ENCODE measurements around the gene APCDD1.

DNA sequence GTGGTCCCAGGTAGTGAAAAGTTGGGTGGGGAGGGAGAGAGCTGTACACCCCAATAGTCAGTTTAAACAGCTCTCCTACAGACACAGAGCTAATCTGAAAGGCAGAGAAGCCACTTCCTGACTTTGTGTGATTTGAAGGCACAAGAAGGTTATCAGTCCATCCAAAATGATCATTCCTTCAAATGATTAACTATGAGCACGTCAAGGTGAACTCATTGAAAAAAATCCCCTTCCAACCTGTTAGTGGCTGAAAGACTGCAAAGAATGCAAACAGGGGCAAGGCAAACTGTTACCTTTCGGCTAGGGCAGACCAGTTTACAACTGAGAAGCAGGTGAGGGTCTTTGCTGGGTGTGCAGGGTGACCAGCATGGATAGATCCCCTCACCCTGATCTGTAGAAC lies 22.8 kb upstream of the APCDD1 start:
- TF ChIP-seq, protein P1, sequence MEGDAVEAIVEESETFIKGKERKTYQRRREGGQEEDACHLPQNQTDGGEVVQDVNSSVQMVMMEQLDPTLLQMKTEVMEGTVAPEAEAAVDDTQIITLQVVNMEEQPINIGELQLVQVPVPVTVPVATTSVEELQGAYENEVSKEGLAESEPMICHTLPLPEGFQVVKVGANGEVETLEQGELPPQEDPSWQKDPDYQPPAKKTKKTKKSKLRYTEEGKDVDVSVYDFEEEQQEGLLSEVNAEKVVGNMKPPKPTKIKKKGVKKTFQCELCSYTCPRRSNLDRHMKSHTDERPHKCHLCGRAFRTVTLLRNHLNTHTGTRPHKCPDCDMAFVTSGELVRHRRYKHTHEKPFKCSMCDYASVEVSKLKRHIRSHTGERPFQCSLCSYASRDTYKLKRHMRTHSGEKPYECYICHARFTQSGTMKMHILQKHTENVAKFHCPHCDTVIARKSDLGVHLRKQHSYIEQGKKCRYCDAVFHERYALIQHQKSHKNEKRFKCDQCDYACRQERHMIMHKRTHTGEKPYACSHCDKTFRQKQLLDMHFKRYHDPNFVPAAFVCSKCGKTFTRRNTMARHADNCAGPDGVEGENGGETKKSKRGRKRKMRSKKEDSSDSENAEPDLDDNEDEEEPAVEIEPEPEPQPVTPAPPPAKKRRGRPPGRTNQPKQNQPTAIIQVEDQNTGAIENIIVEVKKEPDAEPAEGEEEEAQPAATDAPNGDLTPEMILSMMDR (conservative IDR thresholded peaks at IDR 0.05 in 1 of 2, IDR thresholded peaks at IDR 0.05 in 1 of 2; ENCODE audit: low read depth in 1 of 2, low read length in 2 of 2): no peak
- TF ChIP-seq EZH2 (IDR thresholded peaks at IDR 0.05; ENCODE audit: low read length, missing control alignments): no peak
